PC-9 (cell line): Measurements from ENCODE around the gene HS6ST1.

Experiments
- EZH2 ChIP-seq: fragments of 200-600 bp; sonication (generic); IDR thresholded peaks from 2 replicates; pipeline ENCODE4 v1.8.0; 2017; ENCODE audit warnings: antibody characterized with exemption, low read depth
- TF ChIP-seq, protein P1 (sequence below): fragments of 200-600 bp; sonication (generic); conservative IDR thresholded peaks from 2 replicates; pipeline ENCODE4 v1.6.1; 2017; ENCODE audit warnings: mixed run types, antibody characterized with exemption, mild to moderate bottlenecking, moderate library complexity

DNA sequence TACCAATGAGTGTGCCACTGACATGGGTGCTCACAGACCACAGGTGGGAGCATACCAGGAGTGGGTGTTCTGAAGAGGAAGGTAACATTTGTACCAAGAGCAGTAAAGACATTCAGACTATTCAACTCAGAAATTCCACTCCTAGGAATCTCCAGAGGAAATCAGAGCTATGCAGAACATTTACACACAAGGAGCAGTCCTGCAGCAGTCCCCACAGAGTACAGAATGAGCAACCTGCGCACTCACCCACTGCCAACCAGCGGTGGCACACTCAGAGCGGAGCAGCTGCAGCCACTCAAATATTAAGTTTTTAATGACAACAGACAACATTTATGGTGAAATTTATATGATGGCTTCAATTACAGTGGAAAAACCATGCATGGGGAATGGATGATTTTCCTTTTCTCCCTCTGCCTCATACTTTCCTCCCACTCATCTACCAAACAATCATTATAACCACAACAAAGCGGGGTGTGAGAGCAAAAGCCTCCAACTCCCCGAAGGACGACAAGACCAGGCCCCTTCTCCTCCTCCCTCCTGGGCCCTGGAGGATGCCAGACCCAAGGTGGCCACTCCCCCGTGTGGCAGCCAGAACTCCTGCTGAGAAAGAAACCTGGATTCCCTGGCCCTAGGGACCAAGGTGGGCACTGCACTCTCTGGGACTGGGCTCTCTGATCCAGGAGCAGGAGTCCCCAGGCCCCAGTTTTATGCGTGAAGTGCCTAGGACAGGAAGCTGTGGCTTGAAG is 5.4 kb downstream of the HS6ST1 start:
- TF ChIP-seq, protein P1, sequence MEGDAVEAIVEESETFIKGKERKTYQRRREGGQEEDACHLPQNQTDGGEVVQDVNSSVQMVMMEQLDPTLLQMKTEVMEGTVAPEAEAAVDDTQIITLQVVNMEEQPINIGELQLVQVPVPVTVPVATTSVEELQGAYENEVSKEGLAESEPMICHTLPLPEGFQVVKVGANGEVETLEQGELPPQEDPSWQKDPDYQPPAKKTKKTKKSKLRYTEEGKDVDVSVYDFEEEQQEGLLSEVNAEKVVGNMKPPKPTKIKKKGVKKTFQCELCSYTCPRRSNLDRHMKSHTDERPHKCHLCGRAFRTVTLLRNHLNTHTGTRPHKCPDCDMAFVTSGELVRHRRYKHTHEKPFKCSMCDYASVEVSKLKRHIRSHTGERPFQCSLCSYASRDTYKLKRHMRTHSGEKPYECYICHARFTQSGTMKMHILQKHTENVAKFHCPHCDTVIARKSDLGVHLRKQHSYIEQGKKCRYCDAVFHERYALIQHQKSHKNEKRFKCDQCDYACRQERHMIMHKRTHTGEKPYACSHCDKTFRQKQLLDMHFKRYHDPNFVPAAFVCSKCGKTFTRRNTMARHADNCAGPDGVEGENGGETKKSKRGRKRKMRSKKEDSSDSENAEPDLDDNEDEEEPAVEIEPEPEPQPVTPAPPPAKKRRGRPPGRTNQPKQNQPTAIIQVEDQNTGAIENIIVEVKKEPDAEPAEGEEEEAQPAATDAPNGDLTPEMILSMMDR = peak; percentile 45
- no peak for TF ChIP-seq EZH2
